Activated T-cell treated with anti-CD3 and anti-CD28 coated beads, Interleukin-2, amount 50 U/mL, for 24 hours (primary cell): ENCODE data around the gene COL18A1.
A peak's percentile ranks its signal among the peaks of the same experiment; 100 is the strongest.
"Not testable (repeated sequence)": the region's sequence is repeated elsewhere in the genome, so short reads cannot be mapped to it uniquely, and the experiment has no call there.

Experiments used
- DNase-seq: peaks from one replicate; pipeline ENCODE4 v3.0.0-alpha.2; 2020
- H3K27ac Mint-ChIP-seq: 2 replicates; pipeline ENCODE4 v1.8.0; 2020; ENCODE audit warnings: mild to moderate bottlenecking, mixed read lengths
- H3K27me3 Mint-ChIP-seq: 2 replicates; pipeline ENCODE4 v1.8.0; 2020; ENCODE audit warnings: mixed read lengths
- H3K36me3 Mint-ChIP-seq: 2 replicates; pipeline ENCODE4 v1.8.0; 2020; ENCODE audit warnings: low read depth, mixed read lengths
- H3K4me1 Mint-ChIP-seq: 2 replicates; pipeline ENCODE4 v1.8.0; 2020; ENCODE audit warnings: low read depth, mixed read lengths
- H3K4me3 Mint-ChIP-seq: 2 replicates; pipeline ENCODE4 v1.8.0; 2020; ENCODE audit warnings: mild to moderate bottlenecking, moderate library complexity, mixed read lengths
- H3K9me3 Mint-ChIP-seq: 2 replicates; pipeline ENCODE4 v1.8.0; 2020; ENCODE audit warnings: mixed read lengths

Gene COL18A1

GRCh38 chr21:45404730-45405270 lies at the start of gene COL18A1:
COL18A1 (plus strand) TSS chr21:45405165; CDS start chr21:45405231, 66 bp downstream.
- peak within 1 kb of the TSS; percentile 75 for H3K4me3 Mint-ChIP-seq
- peaks cover 13% of the 10 kb centered on the region for H3K4me1 Mint-ChIP-seq
- DNase-seq: peak; percentile 68
- H3K36me3 Mint-ChIP-seq: no peaks in the 10 kb centered on the region
- H3K9me3 Mint-ChIP-seq: peaks cover 11% of the 10 kb centered on the region
- H3K27ac Mint-ChIP-seq: no peak within 1 kb of the TSS
- peaks cover 74% of the 10 kb centered on the region for H3K27me3 Mint-ChIP-seq

- Mint-ChIP-seq H3K27me3 (peaks cover 29% of the 10 kb centered on the region), H3K4me3 (no peak overlapping the region), H3K27ac (no peak overlapping the region), H3K9me3 (no peaks in the 10 kb centered on the region), H3K4me1 (peaks cover 3% of the 10 kb centered on the region), H3K36me3 (no peaks in the 10 kb centered on the region)
- no peak for DNase-seq
Measured at GRCh38 chr21:45355573-45355972, 49.4 kb upstream of the COL18A1 start.

- H3K4me1 Mint-ChIP-seq: peaks cover 3% of the 10 kb centered on the region
- no peaks in the 10 kb centered on the region for H3K36me3 Mint-ChIP-seq
- no peak for DNase-seq
- no peak overlapping the region for H3K4me3 Mint-ChIP-seq
- H3K27ac Mint-ChIP-seq: no peak overlapping the region
- no peaks in the 10 kb centered on the region for H3K9me3 Mint-ChIP-seq
- H3K27me3 Mint-ChIP-seq: peaks cover 29% of the 10 kb centered on the region
Measured at GRCh38 chr21:45356251-45356650, 48.7 kb upstream of the COL18A1 start.

DNA sequence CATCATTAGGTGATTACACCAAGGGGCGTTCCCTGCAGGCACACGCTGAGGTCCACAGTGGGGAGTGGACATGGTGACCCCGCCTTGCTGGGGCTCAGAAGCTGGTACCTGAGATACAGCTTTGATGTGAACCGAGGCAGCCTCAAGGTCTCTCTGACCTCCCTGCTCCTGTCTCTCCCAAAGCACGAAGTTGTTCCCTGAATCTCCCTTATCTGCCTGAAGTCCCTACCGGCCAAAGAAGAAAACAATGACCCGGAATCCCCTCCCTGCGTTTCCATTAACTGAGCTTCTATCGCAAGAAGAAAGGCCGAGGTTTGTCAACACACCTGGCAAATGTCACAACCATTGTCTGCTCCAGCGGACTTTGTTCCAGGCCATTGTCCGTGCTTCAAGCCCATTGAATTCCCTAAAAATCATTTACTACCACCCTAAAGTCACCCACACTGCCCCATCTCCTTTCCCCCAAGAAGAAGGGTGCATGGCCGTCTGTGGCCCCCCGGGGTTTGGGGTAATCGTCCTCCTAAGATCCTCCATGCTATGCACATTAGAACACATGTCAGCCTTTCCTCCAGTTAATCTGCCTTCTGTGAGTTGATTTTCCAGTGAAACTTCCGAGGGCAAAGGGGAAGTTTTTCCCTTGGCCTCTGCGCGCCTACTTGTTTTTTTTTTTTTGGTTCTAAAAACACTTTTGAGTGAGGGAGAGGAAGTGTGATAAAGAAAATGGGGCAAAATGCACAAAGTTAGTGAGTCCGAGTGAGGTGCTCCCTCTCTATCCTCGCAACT lies 48.1 kb upstream of the COL18A1 start:
- H3K27ac Mint-ChIP-seq: no peak overlapping the region
- no peak overlapping the region for H3K4me3 Mint-ChIP-seq
- H3K36me3 Mint-ChIP-seq: no peaks in the 10 kb centered on the region
- DNase-seq: no peak
- H3K4me1 Mint-ChIP-seq: peaks cover 3% of the 10 kb centered on the region
- peaks cover 29% of the 10 kb centered on the region for H3K27me3 Mint-ChIP-seq
- no peaks in the 10 kb centered on the region for H3K9me3 Mint-ChIP-seq

DNA sequence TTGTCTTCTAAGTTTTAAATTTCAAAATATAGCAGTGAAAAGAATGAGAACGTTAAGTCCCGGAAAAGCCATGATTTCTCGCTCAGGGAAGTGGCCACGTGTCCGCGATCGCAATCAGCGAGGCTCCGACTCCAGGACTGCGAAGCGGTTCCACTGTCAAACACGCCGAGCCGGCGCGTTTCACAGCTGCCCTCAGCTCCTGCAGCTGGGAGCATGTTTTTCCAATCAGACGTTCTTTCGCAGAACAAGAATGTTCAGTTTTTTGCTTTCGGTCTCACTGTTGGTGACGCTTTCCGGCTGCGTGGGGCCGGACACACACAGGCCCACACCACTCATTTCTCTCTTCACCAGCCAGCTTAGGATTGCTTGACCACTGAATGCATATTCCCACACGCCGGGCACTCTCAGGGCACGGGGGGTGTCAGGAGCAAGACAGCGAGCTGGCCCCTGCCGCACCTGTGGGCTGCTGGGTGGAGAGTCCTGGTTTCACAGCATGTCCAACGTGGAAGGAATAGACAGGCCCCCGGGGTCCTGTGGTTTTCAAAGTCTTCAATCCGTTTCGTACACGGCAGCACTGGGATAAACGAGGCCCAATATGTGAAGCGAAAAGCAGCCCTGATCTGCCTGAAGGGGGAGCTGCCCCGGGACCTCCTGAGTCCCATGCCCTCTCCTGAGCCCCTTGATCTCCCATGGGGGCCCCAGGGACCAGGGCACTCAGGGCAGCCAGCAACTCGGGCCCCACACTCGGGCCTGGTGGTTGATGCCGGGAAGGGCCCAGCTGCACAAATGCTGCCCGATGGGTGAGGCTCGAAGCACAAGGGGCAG lies 47.3 kb upstream of the COL18A1 start:
- H3K9me3 Mint-ChIP-seq: no peaks in the 10 kb centered on the region
- no peak overlapping the region for H3K27ac Mint-ChIP-seq
- peaks cover 3% of the 10 kb centered on the region for H3K4me1 Mint-ChIP-seq
- no peak for DNase-seq
- no peak overlapping the region for H3K4me3 Mint-ChIP-seq
- peaks cover 29% of the 10 kb centered on the region for H3K27me3 Mint-ChIP-seq
- H3K36me3 Mint-ChIP-seq: no peaks in the 10 kb centered on the region

DNA sequence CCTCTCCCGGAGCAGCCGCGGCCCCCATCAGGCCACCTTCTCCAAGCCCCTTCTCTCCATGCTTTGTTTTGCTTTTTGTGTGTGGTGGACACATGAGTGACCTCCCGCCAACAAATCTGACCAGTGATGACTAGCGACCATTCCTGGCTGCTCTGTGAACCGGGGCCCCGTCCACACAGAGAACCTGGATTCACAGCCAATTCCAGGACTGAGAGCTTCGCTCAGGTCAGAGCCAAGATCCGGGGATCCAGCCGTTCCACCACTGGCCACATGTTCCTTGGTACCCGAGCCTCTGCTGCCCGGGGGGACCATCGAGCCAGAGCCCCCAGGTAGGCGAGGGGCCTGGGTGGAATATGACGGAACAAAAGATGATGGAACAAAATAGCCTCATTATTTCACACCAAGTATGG lies 46.7 kb upstream of the COL18A1 start:
- no peaks in the 10 kb centered on the region for H3K9me3 Mint-ChIP-seq
- H3K27me3 Mint-ChIP-seq: peaks cover 29% of the 10 kb centered on the region
- no peak for DNase-seq
- no peak overlapping the region for H3K27ac Mint-ChIP-seq
- H3K4me3 Mint-ChIP-seq: no peak overlapping the region
- peaks cover 3% of the 10 kb centered on the region for H3K4me1 Mint-ChIP-seq
- H3K36me3 Mint-ChIP-seq: no peaks in the 10 kb centered on the region

DNA sequence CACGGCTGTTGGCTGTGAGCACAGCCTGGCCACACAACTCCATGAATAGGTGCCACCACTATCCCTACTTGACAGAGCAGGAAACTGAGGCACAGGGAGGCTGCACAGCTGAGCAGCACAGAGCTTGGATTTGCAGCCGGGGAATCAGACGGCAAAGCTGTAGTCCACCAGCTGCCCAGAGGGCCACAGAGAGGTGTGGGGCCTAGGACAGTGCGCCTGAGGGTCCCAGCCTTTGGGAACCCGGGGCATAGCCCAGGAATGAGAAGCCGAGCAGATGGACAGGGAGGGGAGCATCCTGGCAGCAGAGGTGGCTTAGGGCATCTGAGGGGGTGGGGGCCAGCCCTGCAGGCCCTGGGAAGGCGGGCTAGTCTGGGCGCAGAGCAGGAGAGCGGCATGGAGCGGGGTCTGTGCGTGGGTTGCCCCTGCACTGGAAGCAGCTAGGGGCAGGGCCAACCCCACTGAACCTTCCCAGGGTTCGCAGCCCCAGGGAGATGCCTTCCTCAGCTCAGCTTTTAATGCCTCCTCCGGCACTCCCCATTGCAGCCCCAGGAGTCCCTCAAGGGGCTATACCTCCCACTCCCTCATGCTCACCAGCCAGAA lies 46.2 kb upstream of the COL18A1 start:
- Mint-ChIP-seq H3K27ac (no peak overlapping the region), H3K4me1 (peaks cover 4% of the 10 kb centered on the region), H3K36me3 (no peaks in the 10 kb centered on the region), H3K9me3 (no peaks in the 10 kb centered on the region), H3K4me3 (no peak overlapping the region), H3K27me3 (peaks cover 29% of the 10 kb centered on the region)
- no peak for DNase-seq

DNA sequence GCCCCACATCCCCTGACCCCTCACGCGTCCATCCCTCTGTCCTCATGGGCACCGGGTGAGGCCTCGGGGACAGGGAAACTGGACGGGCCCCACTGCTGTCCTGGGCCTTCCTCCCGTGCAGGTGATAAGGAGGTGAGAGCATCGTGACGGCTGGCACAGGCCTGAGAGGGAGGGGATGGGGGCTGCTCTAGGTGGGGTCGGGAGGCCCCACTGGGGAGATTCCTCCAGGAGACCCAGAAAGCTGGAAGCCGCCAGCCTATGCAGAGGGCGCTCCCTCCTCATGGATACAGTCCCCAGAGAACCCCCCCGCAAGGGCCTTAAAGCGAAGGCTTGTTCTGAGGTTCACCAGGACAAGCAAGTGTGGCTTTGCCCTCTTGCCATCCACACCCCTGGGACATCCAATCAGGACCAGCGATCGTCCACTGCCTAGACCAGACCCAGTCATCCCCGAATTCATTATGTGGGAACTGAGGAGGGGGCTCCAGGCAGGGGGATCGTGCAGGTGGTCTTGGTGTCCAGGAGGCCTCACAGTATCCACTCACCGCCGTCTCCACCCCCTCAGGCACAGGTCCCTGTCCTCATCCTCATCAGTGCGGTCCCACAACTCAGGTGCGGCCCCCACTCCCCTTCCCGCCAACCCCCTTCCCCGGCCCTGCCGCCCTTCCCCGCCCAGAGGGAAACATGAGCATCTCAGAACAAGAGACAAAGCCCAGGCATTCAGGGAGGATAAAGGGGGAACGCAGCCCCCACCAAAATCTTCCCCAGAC lies 45.3 kb upstream of the COL18A1 start:
- peaks cover 13% of the 10 kb centered on the region for H3K4me1 Mint-ChIP-seq
- no peak overlapping the region for H3K4me3 Mint-ChIP-seq
- H3K27ac Mint-ChIP-seq: no peak overlapping the region
- no peak for DNase-seq
- no peaks in the 10 kb centered on the region for H3K9me3 Mint-ChIP-seq
- no peaks in the 10 kb centered on the region for H3K36me3 Mint-ChIP-seq
- peaks cover 35% of the 10 kb centered on the region for H3K27me3 Mint-ChIP-seq

DNA sequence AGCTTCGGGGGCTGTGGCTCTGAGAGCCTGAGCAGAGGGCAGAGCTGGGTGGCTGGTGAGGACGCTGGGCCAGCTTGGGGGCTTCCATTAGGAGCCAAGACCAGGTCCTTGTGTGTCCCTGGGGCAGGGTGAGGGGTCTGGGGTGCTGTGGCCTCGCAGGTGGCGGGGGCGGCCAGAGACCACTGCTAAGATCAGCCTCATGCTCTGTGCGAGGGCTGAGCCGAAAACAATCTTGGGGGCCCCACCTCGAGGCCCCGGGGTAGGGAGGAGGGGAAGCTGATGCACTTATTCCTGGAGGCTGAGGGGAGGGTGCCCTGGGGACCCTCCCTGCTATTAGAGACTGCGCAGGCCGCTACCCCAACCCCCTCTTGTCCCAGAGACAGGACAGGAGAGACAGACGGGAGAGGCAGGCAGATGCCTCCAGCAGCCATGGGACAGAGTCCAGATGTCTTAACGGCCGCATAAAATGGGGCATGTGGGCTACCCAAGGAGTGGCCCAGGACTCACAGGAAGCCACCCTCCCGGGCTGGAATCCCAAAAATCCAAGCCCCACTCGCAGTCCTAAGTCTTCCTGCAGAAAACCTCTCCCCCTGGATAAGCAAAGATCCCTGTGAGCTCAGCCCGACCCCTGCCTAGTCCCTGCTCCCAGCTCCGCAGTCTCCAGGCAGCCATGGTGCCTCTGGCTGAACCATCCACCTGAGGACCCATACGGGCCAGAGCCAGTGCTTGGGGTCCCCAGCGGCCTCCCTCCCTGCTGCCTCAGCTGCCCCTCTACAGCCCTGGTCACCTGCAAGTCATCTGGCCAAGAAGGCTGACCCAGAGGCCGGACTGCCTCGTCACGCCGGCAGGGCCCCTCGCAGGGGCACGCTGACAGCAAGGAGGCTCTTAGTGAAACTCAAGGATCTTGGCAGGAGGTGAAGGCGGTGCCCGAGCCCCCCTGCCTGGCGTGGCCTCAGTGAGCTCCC lies 43.6 kb upstream of the COL18A1 start:
- no peak for DNase-seq
- no peak overlapping the region for H3K4me3 Mint-ChIP-seq
- H3K27me3 Mint-ChIP-seq: peaks cover 21% of the 10 kb centered on the region
- no peaks in the 10 kb centered on the region for H3K36me3 Mint-ChIP-seq
- H3K27ac Mint-ChIP-seq: no peak overlapping the region
- peaks cover 10% of the 10 kb centered on the region for H3K4me1 Mint-ChIP-seq
- no peaks in the 10 kb centered on the region for H3K9me3 Mint-ChIP-seq

DNA sequence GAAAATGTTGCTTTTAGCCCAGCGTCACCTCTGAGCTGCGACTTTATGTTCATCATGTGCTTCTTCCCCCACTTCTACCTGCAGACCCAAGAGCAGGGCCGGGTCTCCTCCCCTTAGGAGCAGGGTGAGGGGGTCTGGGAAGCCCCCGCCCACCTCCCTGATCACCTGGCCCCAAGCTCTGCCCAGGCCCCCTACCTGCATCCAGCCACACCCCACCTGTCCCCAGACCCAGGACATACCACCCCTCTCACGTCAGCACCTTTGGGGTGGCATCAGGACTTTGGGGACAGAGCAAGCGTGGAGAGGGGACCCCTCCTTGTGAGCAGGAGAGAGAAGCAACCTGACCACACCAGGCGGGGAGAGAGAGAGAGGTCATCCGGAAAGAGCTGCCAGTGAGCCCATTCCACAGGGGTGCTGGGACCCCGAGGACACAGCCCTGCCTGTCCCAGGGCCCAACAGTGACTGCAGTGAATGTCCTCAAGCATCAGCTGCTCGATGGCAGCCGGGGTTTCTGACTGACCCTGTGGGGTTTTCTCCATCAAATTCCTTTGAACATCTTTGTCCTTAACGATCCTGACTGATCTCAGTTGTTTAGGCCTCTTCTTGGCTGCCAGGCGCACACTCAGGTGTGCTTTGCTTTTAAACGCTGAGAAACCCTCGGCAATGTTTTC lies 42.8 kb upstream of the COL18A1 start:
- peaks cover 16% of the 10 kb centered on the region for H3K27me3 Mint-ChIP-seq
- no peak overlapping the region for H3K4me3 Mint-ChIP-seq
- peaks cover 10% of the 10 kb centered on the region for H3K4me1 Mint-ChIP-seq
- H3K27ac Mint-ChIP-seq: no peak overlapping the region
- H3K36me3 Mint-ChIP-seq: no peaks in the 10 kb centered on the region
- H3K9me3 Mint-ChIP-seq: no peaks in the 10 kb centered on the region
- no peak for DNase-seq

GRCh38 chr21:45362748-45363145 lies 42.2 kb upstream of the COL18A1 start:
- peaks cover 10% of the 10 kb centered on the region for H3K4me1 Mint-ChIP-seq
- H3K9me3 Mint-ChIP-seq: no peaks in the 10 kb centered on the region
- H3K36me3 Mint-ChIP-seq: no peaks in the 10 kb centered on the region
- DNase-seq: no peak
- no peak overlapping the region for H3K27ac Mint-ChIP-seq
- no peak overlapping the region for H3K4me3 Mint-ChIP-seq
- H3K27me3 Mint-ChIP-seq: peaks cover 11% of the 10 kb centered on the region

- not testable (repeated sequence) for DNase-seq, H3K27me3 Mint-ChIP-seq, H3K4me3 Mint-ChIP-seq, H3K27ac Mint-ChIP-seq, H3K36me3 Mint-ChIP-seq, H3K9me3 Mint-ChIP-seq
- H3K4me1 Mint-ChIP-seq: peaks cover 10% of the 10 kb centered on the region
Measured at GRCh38 chr21:45363272-45363671, 41.7 kb upstream of the COL18A1 start.
